22Rv1 (cell line): ENCODE data around the gene OR5AS1.
"Not testable (repeated sequence)": the region's sequence is repeated elsewhere in the genome, so short reads cannot be mapped to it uniquely, and the experiment has no call there.

Source experiments
- H3K27ac ChIP-seq: fragments of 450-650 bp; 2 replicates; pipeline ENCODE4 v1.5.1; 2017
- CTCF ChIP-seq: fragments of 450-650 bp; IDR thresholded peaks from 2 replicates; pipeline ENCODE4 v1.5.1; 2017; ENCODE audit warnings: mild to moderate bottlenecking
- ZFX ChIP-seq: fragments of 450-650 bp; IDR thresholded peaks from 2 replicates; pipeline ENCODE4 v1.6.1; 2017; ENCODE audit warnings: antibody characterized with exemption, borderline replicate concordance

The OR5AS1 gene

GRCh38 chr11:56027354-56027753 lies at the start of gene OR5AS1:
Gene OR5AS1 (plus strand): TSS chr11:56027654. CDS start chr11:56030419, 2,765 bp downstream.
- TF ChIP-seq ZFX (no peak), CTCF (no peak)
- no peak within 1 kb of the TSS for H3K27ac ChIP-seq

GRCh38 chr11:55994525-55994924 lies 32.9 kb upstream of the OR5AS1 start, which contains the start of gene OR5F1:
Gene OR5F1 (minus strand): TSS chr11:55994625. CDS start chr11:55994625, 0 bp downstream.
- TF ChIP-seq ZFX (no peak), CTCF (no peak)
- H3K27ac ChIP-seq, result no peak within 1 kb of the TSS

- TF ChIP-seq ZFX (no peak), CTCF (no peak)
- no peak overlapping the region for H3K27ac ChIP-seq
These were observed 16.7 kb upstream of the OR5AS1 start for GRCh38 chr11:56010716-56011115.

- H3K27ac ChIP-seq, result no peak overlapping the region
- TF ChIP-seq ZFX (no peak), CTCF (no peak)
These were observed 13.6 kb upstream of the OR5AS1 start for GRCh38 chr11:56013805-56014204.

- H3K27ac ChIP-seq, result no peak overlapping the region
- TF ChIP-seq CTCF (no peak), ZFX (no peak)
These were observed 18.1 kb downstream of the OR5AS1 start for GRCh38 chr11:56045538-56045937.

GRCh38 chr11:56048480-56048879 lies 21.0 kb downstream of the OR5AS1 start:
- H3K27ac ChIP-seq, result no peak overlapping the region
- no peak for TF ChIP-seq ZFX
- no peak for TF ChIP-seq CTCF

- no peak for TF ChIP-seq CTCF
- TF ChIP-seq ZFX, result no peak
- no peak overlapping the region for H3K27ac ChIP-seq
These were observed 22.0 kb downstream of the OR5AS1 start for GRCh38 chr11:56049487-56049886.

GRCh38 chr11:56056366-56056765 lies 28.9 kb downstream of the OR5AS1 start:
- not testable (repeated sequence) for H3K27ac ChIP-seq

GRCh38 chr11:56057661-56058237 lies 30.3 kb downstream of the OR5AS1 start:
- not testable (repeated sequence) for H3K27ac ChIP-seq

- not testable (repeated sequence) for H3K27ac ChIP-seq
These were observed 30.9 kb downstream of the OR5AS1 start for GRCh38 chr11:56058260-56058780.
